ENCODE measurements around the gene HNF4A.

HNF4A gene

GRCh38 chr20:44389871-44390270, 34.4 kb downstream of the HNF4A start:
- in situ Hi-C loops (cut with HindIII; ENCODE audit: low sequenced_read_pairs), result loop anchor here (10.0 to 25.0 kb wide), 3 partner anchors 85 to 175 kb away; partner anchors contain the start of gene OSER1

- in situ Hi-C loops (cut with HindIII; ENCODE audit: low sequenced_read_pairs), result loop anchor here (25.0 kb wide), 1 partner anchor 147 kb away; no protein-coding TSS in a partner anchor
Measured at GRCh38 chr20:44390280-44390679, 34.8 kb downstream of the HNF4A start.

- in situ Hi-C loops (cut with HindIII; ENCODE audit: low sequenced_read_pairs), result loop anchor here (25.0 kb wide), 1 partner anchor 145 kb away; no protein-coding TSS in a partner anchor
Measured at GRCh38 chr20:44392088-44392775, 36.7 kb downstream of the HNF4A start.

DNA sequence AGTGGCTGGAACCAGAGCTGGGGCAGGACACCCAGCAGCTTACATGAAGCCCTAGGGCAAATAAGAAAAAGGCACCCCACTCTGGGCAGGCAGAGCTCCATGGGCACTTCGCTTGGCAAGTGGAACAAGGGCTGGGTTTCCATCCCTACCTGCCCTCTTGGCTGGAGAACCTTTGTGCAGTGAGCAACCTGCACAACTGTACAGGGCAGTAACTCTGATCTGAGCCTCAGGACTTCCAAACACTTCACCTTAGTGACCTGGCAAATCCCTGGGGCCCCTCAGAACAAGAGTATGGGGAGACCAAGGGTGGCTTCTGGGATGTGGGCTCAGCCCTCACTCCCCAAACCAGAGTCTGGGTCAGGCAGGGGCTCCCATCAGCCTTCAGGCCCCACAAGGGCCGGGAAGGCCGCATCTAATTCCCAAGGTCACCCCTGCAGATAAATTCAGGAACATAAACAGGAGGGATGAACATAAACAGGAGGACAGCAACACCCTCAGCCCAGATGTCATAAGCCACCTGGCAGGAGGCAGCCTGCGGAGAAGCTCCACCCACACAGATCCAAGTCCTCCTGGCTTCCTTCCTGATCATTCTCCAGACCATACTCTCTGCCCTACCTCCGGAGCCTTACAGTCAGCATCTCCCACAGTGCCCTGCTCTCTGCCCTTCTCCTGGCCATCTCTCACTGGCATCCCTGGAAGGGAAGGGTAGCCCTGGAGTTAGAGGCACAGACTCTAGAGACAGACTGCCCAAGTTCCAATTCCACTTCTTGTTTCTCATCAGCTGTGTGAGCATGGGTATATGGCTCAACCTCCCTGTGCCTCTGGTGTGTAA, 37.5 kb downstream of the HNF4A start:
- in situ Hi-C loops (cut with HindIII; ENCODE audit: low sequenced_read_pairs), result loop anchor here (25.0 kb wide), 1 partner anchor 144 kb away; no protein-coding TSS in a partner anchor

DNA sequence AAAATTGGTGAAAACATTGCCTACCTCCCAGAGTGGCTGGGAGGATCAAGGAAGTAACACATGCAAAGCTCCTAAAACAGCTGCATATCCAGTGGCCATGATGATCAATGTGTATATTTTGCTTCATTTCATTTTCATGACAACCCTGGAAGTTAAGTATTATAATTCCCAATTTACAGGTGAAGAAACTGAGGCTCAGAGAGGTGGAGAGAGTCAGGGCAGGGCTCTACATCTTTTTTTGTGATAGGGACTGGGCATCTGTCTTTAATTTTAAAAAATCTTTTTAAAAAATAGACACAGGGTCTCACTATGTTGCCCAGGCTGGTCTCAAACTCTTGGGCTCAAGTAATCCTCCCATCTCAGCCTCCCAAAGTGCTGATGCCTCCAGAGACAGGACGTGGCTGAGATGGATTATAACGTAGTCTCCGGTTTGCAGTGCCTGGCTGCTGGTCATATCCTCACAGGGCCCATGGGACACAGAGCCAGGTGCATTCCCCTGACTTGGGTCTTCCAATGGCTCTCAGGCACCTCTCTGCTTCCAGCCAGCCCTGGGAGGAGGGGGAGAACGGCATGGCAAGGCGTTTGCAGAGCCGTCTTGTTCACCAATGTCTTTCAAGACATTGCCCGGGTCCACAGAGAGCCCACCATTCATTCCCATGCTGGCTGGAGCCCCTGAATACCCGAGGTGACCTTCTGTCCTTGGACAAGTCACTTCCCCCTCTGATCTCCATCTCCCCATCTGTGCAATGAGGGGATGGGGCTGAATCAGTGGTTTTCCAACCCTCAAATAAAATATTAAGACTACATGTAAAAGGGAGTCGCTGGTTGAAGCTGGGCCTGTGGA, 38.3 kb downstream of the HNF4A start:
- in situ Hi-C loops (cut with HindIII; ENCODE audit: low sequenced_read_pairs), result loop anchor here (25.0 kb wide), 1 partner anchor 143 kb away; no protein-coding TSS in a partner anchor

GRCh38 chr20:44394452-44394701, 38.9 kb downstream of the HNF4A start:
- in situ Hi-C loops (cut with HindIII; ENCODE audit: low sequenced_read_pairs), result loop anchor here (25.0 kb wide), 1 partner anchor 143 kb away; no protein-coding TSS in a partner anchor

DNA sequence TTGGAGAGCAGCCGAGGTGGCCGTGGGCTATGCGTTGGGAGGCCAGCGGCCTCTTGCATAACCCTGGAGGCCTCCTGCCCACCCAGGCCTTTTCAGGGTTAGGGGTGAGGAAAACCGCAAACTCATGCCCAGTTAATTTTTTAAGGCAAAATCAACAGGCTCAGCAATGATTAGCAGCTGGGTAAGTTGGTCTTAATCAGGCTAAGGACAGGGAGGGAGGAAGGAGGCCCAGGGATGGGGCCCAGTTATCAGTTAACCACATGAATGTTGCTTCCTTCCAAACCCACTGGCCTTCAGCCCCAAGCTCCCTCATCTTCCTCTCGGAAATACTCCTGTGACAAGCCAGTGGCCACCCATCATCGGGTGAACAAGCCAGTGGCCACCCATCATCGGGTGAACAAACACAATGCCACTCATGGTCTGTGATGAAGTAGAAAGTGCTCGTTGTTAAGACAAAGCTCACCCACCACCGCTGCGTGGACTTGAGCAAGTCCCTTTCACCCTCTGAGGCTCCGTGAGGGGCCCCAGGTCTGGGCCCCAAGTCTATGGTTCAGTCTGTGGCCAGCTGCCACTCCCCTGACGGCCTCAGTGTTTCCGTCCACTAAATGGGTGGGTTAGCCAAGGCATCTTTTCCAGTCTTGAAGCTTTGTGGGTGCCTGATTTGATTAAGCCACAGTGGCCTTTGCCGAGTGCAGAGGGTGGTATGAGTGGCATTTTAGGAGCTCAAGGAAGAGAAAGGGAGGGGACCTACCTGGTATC, 39.4 kb downstream of the HNF4A start:
- in situ Hi-C loops (cut with HindIII; ENCODE audit: low sequenced_read_pairs), result loop anchor here (5.0 to 25.0 kb wide), 2 partner anchors 72 to 142 kb away; no protein-coding TSS in a partner anchor

GRCh38 chr20:44395461-44396340, 40.2 kb downstream of the HNF4A start:
- in situ Hi-C loops (cut with HindIII; ENCODE audit: low sequenced_read_pairs), result loop anchor here (5.0 to 25.0 kb wide), 2 partner anchors 72 to 142 kb away; no protein-coding TSS in a partner anchor

- in situ Hi-C loops (cut with HindIII; ENCODE audit: low sequenced_read_pairs), result loop anchor here (5.0 to 25.0 kb wide), 2 partner anchors 71 to 141 kb away; no protein-coding TSS in a partner anchor
Measured at GRCh38 chr20:44396369-44397130, 41.1 kb downstream of the HNF4A start.

- in situ Hi-C loops (cut with HindIII; ENCODE audit: low sequenced_read_pairs), result loop anchor here (5.0 to 25.0 kb wide), 2 partner anchors 69 to 139 kb away; no protein-coding TSS in a partner anchor
Measured at GRCh38 chr20:44398335-44398734, 42.8 kb downstream of the HNF4A start.

GRCh38 chr20:44399446-44399845, 43.9 kb downstream of the HNF4A start:
- in situ Hi-C loops (cut with HindIII; ENCODE audit: low sequenced_read_pairs), result loop anchor here (5.0 to 25.0 kb wide), 2 partner anchors 68 to 138 kb away; no protein-coding TSS in a partner anchor

DNA sequence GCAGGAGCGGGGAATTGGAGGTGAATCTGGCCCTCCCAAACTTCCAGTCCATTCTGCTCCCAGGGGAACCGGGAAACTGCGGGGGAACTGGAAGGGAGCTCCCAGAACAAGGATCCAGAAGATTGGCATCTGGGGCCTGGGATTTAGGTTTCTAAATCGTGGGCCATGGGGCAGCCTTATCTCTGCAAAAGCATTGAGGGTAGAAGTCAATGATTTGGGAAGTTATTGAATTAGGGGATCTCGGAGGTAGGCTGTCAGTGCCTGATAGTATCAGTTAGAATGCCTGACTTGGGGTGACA, 45.1 kb downstream of the HNF4A start:
- in situ Hi-C loops (cut with HindIII; ENCODE audit: low sequenced_read_pairs), result no loop called here

DNA sequence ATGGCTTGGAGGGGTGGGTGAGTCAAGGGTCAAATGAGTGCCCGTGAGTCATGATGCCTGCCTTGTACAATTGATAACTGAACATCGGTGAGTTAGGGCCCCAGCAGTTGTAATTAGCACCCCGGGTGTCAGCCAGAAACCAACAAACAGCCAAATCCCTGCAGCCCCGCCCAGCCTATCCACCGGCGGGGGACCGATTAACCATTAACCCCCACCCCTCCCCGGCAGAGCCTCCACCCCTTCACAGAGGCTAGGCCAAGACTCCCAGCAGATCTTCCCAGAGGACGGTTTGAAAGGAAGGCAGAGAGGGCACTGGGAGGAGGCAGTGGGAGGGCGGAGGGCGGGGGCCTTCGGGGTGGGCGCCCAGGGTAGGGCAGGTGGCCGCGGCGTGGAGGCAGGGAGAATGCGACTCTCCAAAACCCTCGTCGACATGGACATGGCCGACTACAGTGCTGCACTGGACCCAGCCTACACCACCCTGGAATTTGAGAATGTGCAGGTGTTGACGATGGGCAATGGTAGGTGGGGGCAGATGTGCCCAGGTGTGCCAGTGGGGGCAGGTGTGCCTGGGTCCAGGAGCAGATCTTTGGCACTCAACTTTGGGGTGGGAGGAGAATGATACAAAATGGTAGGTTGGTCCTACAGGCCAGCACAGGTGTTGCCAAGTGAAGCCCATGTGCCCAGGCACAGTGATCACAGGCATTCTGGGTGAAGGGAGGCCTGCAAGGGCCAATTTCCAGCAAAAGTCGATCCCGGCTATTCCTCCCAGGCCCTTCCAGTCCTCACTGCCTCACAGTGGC, 45.7 kb downstream of the HNF4A start:
- in situ Hi-C loops (cut with HindIII; ENCODE audit: low sequenced_read_pairs), result no loop called here

DNA sequence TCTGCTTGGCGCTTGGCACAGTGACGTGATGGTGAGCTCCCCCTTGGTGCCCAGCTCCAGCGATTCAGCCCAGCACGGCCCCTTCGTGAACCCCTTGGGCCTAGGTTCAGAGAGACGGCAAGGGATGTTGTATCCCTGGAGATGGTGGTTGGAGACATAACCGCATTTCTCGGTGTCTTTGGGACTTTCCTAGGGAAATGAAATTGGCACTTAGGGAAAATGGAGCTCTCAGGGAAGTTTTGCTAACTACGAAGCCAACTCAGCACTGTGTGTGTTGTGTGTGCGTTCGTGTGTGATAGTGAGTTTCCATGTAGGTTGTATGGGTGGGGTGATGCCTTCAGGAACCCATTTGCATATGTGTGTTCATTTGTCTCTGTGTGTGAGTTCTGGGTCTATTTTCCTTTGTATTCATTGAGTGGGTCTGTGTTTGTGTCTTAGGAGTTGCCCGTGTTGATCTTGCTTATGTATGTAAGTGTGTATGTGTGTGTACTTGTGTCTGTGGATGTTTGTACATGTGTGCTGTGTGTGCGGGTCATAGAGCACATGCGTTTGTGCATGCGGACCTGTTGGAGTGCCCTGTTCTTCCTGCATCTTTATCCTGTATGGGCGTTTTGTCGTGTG, 46.4 kb downstream of the HNF4A start:
- in situ Hi-C loops (cut with HindIII; ENCODE audit: low sequenced_read_pairs), result no loop called here

DNA sequence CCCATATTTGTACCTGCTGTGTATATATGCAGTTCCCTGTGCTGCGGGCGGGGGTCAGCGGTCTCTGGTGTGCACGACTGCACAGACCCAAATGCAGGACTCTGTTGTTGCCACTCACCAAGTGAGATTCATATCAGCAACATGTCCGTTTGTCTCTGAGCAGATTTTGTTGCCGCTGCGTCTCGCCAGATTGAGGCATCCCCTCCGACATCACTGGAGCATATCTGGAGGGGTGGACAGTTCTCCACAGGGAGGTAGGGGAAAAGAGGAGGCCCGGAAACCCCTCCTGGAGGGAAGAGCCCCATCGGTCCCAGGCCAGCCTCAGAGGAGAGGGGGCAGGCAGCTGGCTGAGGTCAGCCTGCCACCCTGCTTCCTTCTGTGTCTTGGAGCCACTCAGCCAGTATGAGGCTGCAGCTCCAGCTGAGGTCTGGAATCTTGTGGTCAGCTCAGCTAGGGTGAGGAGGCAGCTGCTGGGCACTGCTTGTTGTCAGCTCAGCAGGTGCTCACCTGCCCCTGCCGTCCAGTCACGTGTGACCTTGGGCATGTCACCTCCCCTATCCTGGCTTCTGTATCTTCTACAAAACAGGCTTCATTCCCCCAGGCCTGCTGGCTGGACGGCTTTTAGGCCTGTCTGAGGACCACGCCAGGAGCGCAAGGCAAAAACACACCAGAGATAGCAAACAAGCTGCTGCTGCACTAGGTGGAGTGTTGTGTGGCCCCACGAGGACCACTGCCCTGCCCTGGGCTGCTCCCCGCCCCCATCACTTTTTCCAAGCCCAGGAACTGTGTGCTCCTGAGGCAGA, 47.1 kb downstream of the HNF4A start:
- in situ Hi-C loops (cut with HindIII; ENCODE audit: low sequenced_read_pairs), result no loop called here

Data from endothelial cell of hepatic sinusoid (primary cell).